Stomach smooth muscle (tissue), 2 donors: ENCODE data around the gene ATG7.
"Not testable (repeated sequence)": the region's sequence is repeated elsewhere in the genome, so short reads cannot be mapped to it uniquely, and the experiment has no call there.

Experiments used
- H3K27ac ChIP-seq: one replicate; pipeline ENCODE4 v1.7.0; 2013; ENCODE audit warnings: mild to moderate bottlenecking, low read length, inconsistent platforms
- H3K27me3 ChIP-seq, 2 donors: one replicate each; pipeline ENCODE4 v1.7.0; 2013; ENCODE audit warnings: low read length in 2 of 2; ENCODE audit not compliant: insufficient read depth in 2 of 2, control insufficient read depth in 1 of 2
- H3K36me3 ChIP-seq, 2 donors: one replicate each; pipeline ENCODE4 v1.7.0; 2013; ENCODE audit warnings: low read length in 2 of 2; ENCODE audit not compliant: control insufficient read depth in 2 of 2, insufficient read depth in 2 of 2
- H3K4me1 ChIP-seq: one replicate; pipeline ENCODE4 v1.7.0; 2013; ENCODE audit warnings: low read length; ENCODE audit not compliant: control insufficient read depth, insufficient read depth
- H3K4me3 ChIP-seq, 2 donors: one replicate each; pipeline ENCODE4 v1.7.0; 2013; ENCODE audit warnings: low read length in 2 of 2
- H3K9ac ChIP-seq, 2 donors: one replicate each; pipeline ENCODE4 v1.7.0; 2013; ENCODE audit warnings: low read length in 2 of 2, mild to moderate bottlenecking in 1 of 2
- H3K9me3 ChIP-seq, 2 donors: one replicate each; pipeline ENCODE4 v1.7.0; 2013; ENCODE audit warnings: low read length in 2 of 2; ENCODE audit not compliant: control insufficient read depth in 2 of 2
- donor health status: healthy.
- donor health status: Pancreatic carcinoma.

ATG7 gene

GRCh38 chr3:11479221-11479620 is 207.0 kb downstream of the ATG7 start:
- Histone ChIP-seq H3K4me3 (no peak overlapping the region), H3K9ac (no peak overlapping the region), H3K9me3 (no peaks in the 10 kb centered on the region), H3K36me3 (no peaks in the 10 kb centered on the region), H3K4me1 (peaks cover 28% of the 10 kb centered on the region), H3K27ac (no peak overlapping the region), H3K27me3 (no peaks in the 10 kb centered on the region)

- no peak overlapping the region for H3K27ac ChIP-seq
- no peaks in the 10 kb centered on the region for H3K9me3 ChIP-seq
- no peaks in the 10 kb centered on the region for H3K36me3 ChIP-seq
- peaks cover 28% of the 10 kb centered on the region for H3K4me1 ChIP-seq
- H3K9ac ChIP-seq, result no peak overlapping the region
- H3K4me3 ChIP-seq, result no peak overlapping the region
- H3K27me3 ChIP-seq, result no peaks in the 10 kb centered on the region
These were observed 208.6 kb downstream of the ATG7 start for GRCh38 chr3:11480663-11481298.

GRCh38 chr3:11481556-11481955 is 209.4 kb downstream of the ATG7 start:
- Histone ChIP-seq H3K9me3 (no peaks in the 10 kb centered on the region), H3K27me3 (no peaks in the 10 kb centered on the region), H3K27ac (peak overlapping the region; percentile 31), H3K9ac (peak overlapping the region in 1 of 2 donors; percentile 10), H3K36me3 (no peaks in the 10 kb centered on the region), H3K4me1 (peaks cover 28% of the 10 kb centered on the region), H3K4me3 (peak overlapping the region in 1 of 2 donors; percentile 44)

GRCh38 chr3:11482021-11482420 is 209.8 kb downstream of the ATG7 start:
- no peaks in the 10 kb centered on the region for H3K27me3 ChIP-seq
- H3K4me1 ChIP-seq, result peaks cover 28% of the 10 kb centered on the region
- peak overlapping the region; percentile 31 for H3K27ac ChIP-seq
- H3K4me3 ChIP-seq, result peak overlapping the region in 1 of 2 donors; percentile 44
- no peaks in the 10 kb centered on the region for H3K9me3 ChIP-seq
- H3K9ac ChIP-seq, result no peak overlapping the region
- H3K36me3 ChIP-seq, result no peaks in the 10 kb centered on the region

- H3K9me3 ChIP-seq, H3K27ac ChIP-seq, H3K4me1 ChIP-seq, H3K27me3 ChIP-seq, H3K4me3 ChIP-seq, H3K9ac ChIP-seq, H3K36me3 ChIP-seq: not testable (repeated sequence)
These were observed 216.2 kb downstream of the ATG7 start for GRCh38 chr3:11488356-11488755.

GRCh38 chr3:11494131-11494916 is 222.1 kb downstream of the ATG7 start:
- H3K9me3 ChIP-seq, result no peaks in the 10 kb centered on the region
- H3K4me3 ChIP-seq, result no peak overlapping the region
- H3K27ac ChIP-seq, result no peak overlapping the region
- no peaks in the 10 kb centered on the region for H3K36me3 ChIP-seq
- peaks cover 21% of the 10 kb centered on the region for H3K4me1 ChIP-seq
- H3K27me3 ChIP-seq, result no peaks in the 10 kb centered on the region
- H3K9ac ChIP-seq, result no peak overlapping the region

- no peak overlapping the region for H3K4me3 ChIP-seq
- no peaks in the 10 kb centered on the region for H3K9me3 ChIP-seq
- H3K4me1 ChIP-seq, result peaks cover 21% of the 10 kb centered on the region
- no peak overlapping the region for H3K9ac ChIP-seq
- H3K27me3 ChIP-seq, result no peaks in the 10 kb centered on the region
- no peak overlapping the region for H3K27ac ChIP-seq
- H3K36me3 ChIP-seq, result no peaks in the 10 kb centered on the region
These were observed 223.9 kb downstream of the ATG7 start for GRCh38 chr3:11495948-11496557.

GRCh38 chr3:11498177-11498576 is 226.0 kb downstream of the ATG7 start:
- no peaks in the 10 kb centered on the region for H3K9me3 ChIP-seq
- no peaks in the 10 kb centered on the region for H3K27me3 ChIP-seq
- peaks cover 21% of the 10 kb centered on the region for H3K4me1 ChIP-seq
- H3K36me3 ChIP-seq, result no peaks in the 10 kb centered on the region
- H3K4me3 ChIP-seq, result peak overlapping the region in 1 of 2 donors; percentile 22
- no peak overlapping the region for H3K9ac ChIP-seq
- H3K27ac ChIP-seq, result peak overlapping the region; percentile 31

- peaks cover 21% of the 10 kb centered on the region for H3K4me1 ChIP-seq
- no peak overlapping the region for H3K9ac ChIP-seq
- no peaks in the 10 kb centered on the region for H3K9me3 ChIP-seq
- no peaks in the 10 kb centered on the region for H3K27me3 ChIP-seq
- H3K27ac ChIP-seq, result peak overlapping the region; percentile 31
- H3K4me3 ChIP-seq, result peak overlapping the region in 1 of 2 donors; percentile 22
- no peaks in the 10 kb centered on the region for H3K36me3 ChIP-seq
These were observed 226.4 kb downstream of the ATG7 start for GRCh38 chr3:11498646-11499045.

- Histone ChIP-seq H3K9ac (no peak overlapping the region), H3K36me3 (no peaks in the 10 kb centered on the region), H3K9me3 (no peaks in the 10 kb centered on the region), H3K27me3 (no peaks in the 10 kb centered on the region), H3K4me1 (peaks cover 21% of the 10 kb centered on the region), H3K27ac (peak overlapping the region; percentile 31), H3K4me3 (no peak overlapping the region)
These were observed 226.9 kb downstream of the ATG7 start for GRCh38 chr3:11499144-11499543.

- not testable (repeated sequence) for H3K9me3 ChIP-seq, H3K36me3 ChIP-seq, H3K27me3 ChIP-seq, H3K9ac ChIP-seq, H3K4me3 ChIP-seq, H3K27ac ChIP-seq
- peaks cover 17% of the 10 kb centered on the region for H3K4me1 ChIP-seq
These were observed 230.2 kb downstream of the ATG7 start for GRCh38 chr3:11502413-11502812.
